ENCODE measurements around the gene SNX14. TPM values are rescaled to one million over a fixed set of nuclear protein-coding genes. Genes with fewer than 3 reads are reported as not detected.

SNX14 gene
- total and polyA plus RNA-seq, 2 of the 13 experiments (the other 11 are each of a cell fraction or from before 2014, with no cell fraction given) = 83.5 to 112 TPM

GRCh38 chr6:85482905-85483700, 110.6 kb downstream of the SNX14 start (continued):
- 0 out of 2 replicates have a peak, but pooled peaks have one; percentile 33 for TF ChIP-seq ARNT2 (CRISPR knock-in tag; IDR thresholded peaks at IDR 0.05; ENCODE audit: low read depth)
- TF ChIP-seq ZNF383 (CRISPR knock-in tag; IDR thresholded peaks at IDR 0.05; ENCODE audit: borderline replicate concordance) = no peak
- no peak for TF ChIP-seq AGO2 (optimal IDR thresholded peaks at IDR 0.05; ENCODE audit: low read depth, low read length)
- TF ChIP-seq ZMYM4 (CRISPR knock-in tag; IDR thresholded peaks at IDR 0.05) = peak; percentile 50; the same call in 1 of the 2 replicates
- TF ChIP-seq MEF2D (CRISPR knock-in tag; IDR thresholded peaks at IDR 0.05) = 0 out of 2 replicates have a peak, but pooled peaks have one; percentile 21
- TF ChIP-seq ZC3H13 (CRISPR knock-in tag; IDR thresholded peaks at IDR 0.05) = no peak
- TF ChIP-seq ELF3 (CRISPR knock-in tag; IDR thresholded peaks at IDR 0.05) = peak; percentile 54; the same call in 1 of the 2 replicates
- TF ChIP-seq XRCC5 (optimal IDR thresholded peaks at IDR 0.05; ENCODE audit: low read length) = peak; percentile 51
- TF ChIP-seq ZFP36 (IDR thresholded peaks at IDR 0.05; ENCODE audit: borderline replicate concordance, low read depth, low read length, partially characterized antibody) = no peak
- no peak for TF ChIP-seq DNMT1 (CRISPR knock-in tag; IDR thresholded peaks at IDR 0.05)
- 0 out of 2 replicates have a peak, but pooled peaks have one; percentile 50 for TF ChIP-seq SSRP1 (CRISPR knock-in tag; IDR thresholded peaks at IDR 0.05)
- no peak for TF ChIP-seq ATF4 (CRISPR knock-in tag; IDR thresholded peaks at IDR 0.05)
- TF ChIP-seq SP1 (IDR thresholded peaks at IDR 0.05) = no peak
- peak; percentile 58; the same call in 1 of the 2 replicates for TF ChIP-seq SP1 (CRISPR knock-in tag; IDR thresholded peaks at IDR 0.05)
- no peak for TF ChIP-seq ZNF34 (CRISPR knock-in tag; IDR thresholded peaks at IDR 0.05; ENCODE audit: borderline replicate concordance)
- 0 out of 2 replicates have a peak, but pooled peaks have one; percentile 68 for TF ChIP-seq SMAD3 (CRISPR knock-in tag; IDR thresholded peaks at IDR 0.05)
- peak; percentile 99 for TF ChIP-seq SMC3 (IDR thresholded peaks at IDR 0.05; ENCODE audit: low read length)
- TF ChIP-seq SALL1 (CRISPR knock-in tag; IDR thresholded peaks at IDR 0.05) = peak; percentile 68; the same call in 1 of the 2 replicates
- 0 out of 2 replicates have a peak, but pooled peaks have one; percentile 29 for TF ChIP-seq ZNF747 (CRISPR knock-in tag; IDR thresholded peaks at IDR 0.05; ENCODE audit: borderline replicate concordance)
- TF ChIP-seq ZNF557 (CRISPR knock-in tag; IDR thresholded peaks at IDR 0.05) = no peak
- peak; percentile 70 for TF ChIP-seq HNF1B (CRISPR knock-in tag; IDR thresholded peaks at IDR 0.05)
- no peak for TF ChIP-seq PBX3 (CRISPR knock-in tag; IDR thresholded peaks at IDR 0.05; ENCODE audit: borderline replicate concordance)
- TF ChIP-seq ZFP36L1 (CRISPR knock-in tag; IDR thresholded peaks at IDR 0.05) = 0 out of 2 replicates have a peak, but pooled peaks have one; percentile 35

Data from HepG2 (cell line).